GM19238 (cell line): ENCODE measurements around the gene OSTN.
"Not testable (repeated sequence)": the region's sequence is repeated elsewhere in the genome, so short reads cannot be mapped to it uniquely, and the experiment has no call there.

Experiments used
- DNase-seq: peaks from one replicate; pipeline ENCODE4 v3.0.0; 2011; ENCODE audit warnings: low spot score; ENCODE audit not compliant: insufficient read length

The OSTN gene

DNA sequence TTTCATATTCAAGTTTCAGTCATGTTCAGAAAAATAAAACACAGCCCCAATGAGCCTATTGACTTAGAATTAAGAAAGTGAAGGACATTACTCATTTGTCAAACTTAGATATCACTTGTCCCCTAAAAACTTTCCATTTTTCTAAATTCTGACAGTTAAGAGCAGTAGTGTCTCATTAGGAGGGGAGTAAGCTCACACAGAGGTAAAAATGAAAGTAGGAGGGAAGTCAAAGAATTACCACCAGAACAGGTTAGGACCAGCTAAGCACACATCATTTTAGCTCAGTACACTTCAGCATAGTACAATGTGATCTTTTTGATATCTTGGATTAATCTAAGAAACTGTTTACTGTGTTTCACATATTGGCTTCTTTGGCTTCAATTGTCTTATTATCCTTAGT is 64.3 kb downstream of the OSTN start:
- no peak for DNase-seq

DNA sequence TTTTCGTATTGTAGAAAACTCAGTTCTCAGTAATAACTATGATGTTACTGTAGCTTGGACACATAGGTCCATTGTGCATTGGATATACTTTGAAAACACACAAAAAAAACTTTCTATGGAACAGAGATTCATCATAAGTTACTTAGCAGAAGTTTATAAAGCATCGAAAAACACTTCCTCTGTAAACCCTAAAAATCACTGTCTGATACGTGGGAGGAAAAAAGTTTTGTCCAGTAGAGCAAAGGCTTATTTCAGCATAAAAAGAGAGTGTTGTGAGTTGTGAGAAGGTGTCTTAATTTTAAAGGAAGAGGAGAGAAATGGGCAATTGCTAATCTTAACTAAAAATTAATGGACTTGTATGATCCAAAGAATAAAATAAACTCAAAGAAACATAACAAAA is 64.8 kb downstream of the OSTN start:
- DNase-seq = no peak

DNA sequence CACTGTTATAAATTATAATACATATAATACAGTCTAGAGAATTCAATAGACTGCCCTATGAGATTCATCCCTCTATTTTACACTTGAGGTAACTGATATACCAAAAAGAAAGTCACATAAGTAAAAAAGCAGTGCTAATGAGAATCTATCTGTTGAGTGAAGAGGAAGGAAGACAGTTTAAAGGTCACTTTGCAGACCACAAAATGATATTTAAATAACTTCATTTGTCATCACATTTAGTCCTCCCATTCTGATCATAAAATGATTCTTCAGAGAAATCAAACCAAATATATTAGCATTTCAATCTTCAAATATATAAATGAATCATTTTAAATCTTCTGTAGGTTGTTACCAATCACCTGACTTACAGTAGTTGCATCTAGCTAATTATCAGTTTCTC is 69.7 kb downstream of the OSTN start:
- no peak for DNase-seq

DNA sequence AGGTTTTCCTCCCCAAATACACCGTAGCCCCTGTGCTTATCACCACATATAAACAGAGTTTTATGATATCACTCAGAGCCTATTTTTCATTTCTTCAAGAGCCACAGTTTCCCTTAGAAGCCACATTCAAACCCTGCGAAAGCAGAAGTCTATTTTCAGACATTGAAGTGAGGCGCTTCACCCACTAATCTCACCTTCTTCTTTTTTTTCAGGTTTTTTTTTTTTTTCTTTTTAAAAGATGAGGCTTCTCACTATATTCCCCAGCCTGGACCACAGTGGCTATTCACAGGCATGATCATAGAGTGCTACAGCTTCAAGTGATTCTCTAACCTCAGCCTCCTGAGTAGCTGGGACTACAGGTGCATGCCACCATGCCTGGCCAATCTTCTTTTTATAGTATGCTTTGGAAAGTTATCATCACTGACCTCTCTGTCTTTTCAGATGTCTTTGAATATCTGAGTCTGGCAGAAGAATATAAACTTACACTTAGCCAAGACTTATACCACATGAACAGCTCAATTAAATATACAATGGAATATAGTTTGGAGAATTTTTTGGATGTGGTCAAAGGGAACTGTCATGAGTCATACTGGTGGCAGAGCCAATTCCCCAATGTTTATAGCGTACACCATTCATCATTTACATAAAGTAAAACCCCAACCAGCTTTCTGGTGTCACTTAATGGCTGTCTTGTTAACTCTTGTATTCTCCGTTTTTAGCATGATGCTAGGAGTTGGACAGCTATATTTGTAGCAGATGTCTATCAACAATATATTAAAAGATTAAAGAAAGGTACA is 70.4 kb downstream of the OSTN start:
- no peak for DNase-seq

DNA sequence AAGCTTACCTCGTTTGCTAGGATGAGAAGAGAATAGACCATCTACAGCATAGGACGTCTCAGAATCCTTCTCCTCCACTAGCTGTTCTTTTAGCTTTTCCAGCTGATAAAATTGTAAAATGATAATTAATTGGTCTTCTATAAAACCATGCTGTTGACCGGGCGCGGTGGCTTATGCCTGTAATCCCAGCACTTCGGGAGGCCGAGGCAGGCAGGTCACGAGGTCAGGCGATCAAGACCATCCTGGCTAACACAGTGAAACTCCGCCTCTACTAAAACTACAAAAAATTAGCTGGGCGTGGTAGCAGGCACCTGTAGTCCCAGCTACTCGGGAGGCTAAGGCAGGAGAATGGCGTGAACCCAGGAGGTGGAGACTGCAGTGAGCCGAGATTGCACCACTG is 76.2 kb downstream of the OSTN start:
- DNase-seq = not testable (repeated sequence)

DNA sequence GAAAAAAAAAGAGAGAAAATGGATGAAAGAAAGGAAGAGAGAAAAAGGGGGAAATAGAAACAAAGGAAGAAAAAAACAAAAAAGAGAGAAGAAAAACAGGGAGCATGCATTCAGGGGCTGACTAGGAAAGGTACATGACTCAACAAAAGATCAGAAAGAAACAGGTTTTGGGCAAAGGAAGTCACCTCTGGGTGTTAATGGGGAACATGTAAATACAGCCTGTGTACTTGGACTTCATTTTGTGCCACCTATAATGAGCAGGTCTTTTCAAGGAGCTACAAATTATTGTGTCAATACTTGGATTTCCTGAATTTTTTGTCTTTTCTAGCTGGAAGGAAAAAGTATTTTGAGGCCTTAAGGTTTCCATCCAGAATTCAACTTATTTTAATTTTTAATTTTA is 76.7 kb downstream of the OSTN start:
- no peak for DNase-seq

DNA sequence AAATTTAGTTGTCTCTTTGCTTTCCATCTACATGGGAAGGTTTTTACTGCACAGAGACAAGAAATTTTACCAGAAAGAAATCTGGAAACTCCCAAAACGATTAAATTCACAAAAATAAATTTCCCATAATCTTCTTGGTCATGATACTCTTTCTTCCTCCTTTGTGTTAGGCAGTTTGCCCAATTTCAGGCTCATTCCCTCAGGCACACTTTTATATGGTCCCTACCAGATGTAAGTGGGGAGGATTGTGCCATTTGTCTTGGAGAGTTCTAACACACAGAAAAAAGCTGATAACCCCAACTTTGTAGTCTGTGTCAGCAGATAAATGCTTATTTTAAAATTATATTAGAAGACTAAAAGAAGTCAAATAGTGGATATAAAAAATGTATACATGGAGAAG is 81.1 kb downstream of the OSTN start:
- no peak for DNase-seq

DNA sequence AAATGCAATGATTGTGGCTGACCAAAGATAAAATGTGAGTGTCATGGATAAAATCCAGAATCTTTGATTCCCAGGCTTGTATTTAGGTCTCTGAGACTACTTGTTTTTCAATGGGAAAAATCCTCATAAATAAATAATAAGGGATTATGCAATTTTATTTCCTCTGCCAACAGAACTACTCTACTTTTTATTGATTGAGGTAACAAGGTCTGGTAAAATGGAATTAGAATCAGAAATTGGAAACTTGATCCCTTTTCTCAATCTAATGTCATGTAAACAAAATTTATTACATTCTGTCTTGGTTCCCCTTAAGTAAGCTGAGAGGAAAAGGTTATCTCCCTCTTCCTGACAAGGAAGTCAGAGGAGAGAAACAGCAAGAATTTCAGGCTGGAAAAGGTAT is 81.8 kb downstream of the OSTN start:
- no peak for DNase-seq

DNA sequence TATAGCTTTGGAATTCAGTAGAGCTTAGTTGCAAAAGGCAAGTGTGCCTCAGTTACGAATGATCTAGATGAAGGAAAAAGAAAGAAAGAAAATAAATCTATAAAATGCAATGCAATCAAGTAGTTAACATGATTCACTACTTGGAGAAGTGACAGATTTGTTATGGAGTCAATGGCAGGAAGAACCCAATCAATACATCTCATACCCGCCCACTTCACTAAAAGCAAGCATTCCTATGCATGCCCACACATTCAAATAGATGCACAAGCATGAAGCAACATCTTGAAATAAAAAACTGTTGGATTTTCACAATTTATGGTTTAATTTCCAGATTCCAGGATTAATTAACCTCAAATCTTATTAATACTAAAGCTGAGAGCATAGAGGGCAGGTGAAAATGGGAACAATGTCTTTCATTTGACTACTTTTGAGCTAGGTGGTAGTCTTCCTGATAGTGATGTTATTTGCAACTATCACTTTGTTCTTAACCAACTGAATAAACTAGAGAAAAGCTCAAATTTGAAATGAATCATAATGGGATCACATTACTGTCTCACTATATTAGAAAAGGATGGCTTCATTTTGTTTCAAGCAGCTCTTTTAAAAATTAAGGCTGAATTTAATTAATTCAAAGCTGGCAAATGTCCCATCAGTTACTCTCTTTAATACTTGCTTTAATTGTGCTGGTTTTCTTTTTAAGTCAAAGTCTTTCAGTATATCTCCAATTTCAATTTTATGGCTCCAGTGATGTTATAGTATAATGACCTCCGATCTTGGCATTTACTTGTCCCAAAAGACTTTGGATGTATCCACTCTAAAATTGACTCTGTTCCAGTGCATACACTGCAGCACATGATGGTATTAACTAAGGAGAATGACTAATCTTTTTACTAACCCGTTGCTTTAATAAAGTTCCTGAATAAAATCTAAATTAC is 83.5 kb downstream of the OSTN start:
- DNase-seq = no peak

DNA sequence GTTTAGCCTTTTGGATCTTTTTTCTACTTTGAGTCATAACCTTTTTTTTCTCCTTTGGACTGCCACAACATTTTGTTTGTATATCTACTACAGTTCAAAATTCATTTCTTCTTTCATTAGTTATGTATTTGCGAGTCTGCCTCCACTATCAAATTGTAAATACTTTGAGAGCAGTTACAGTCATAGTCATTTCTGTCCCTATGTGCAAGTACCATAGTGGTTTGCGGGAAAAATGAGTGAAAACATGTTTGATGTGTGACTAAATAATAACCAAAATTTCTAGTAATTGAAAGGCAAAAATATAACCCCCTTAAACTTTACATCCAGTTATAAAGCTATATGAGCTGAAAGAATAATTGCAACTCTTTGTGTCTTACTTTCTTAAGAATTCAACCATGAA is 84.4 kb downstream of the OSTN start:
- DNase-seq = no peak

DNA sequence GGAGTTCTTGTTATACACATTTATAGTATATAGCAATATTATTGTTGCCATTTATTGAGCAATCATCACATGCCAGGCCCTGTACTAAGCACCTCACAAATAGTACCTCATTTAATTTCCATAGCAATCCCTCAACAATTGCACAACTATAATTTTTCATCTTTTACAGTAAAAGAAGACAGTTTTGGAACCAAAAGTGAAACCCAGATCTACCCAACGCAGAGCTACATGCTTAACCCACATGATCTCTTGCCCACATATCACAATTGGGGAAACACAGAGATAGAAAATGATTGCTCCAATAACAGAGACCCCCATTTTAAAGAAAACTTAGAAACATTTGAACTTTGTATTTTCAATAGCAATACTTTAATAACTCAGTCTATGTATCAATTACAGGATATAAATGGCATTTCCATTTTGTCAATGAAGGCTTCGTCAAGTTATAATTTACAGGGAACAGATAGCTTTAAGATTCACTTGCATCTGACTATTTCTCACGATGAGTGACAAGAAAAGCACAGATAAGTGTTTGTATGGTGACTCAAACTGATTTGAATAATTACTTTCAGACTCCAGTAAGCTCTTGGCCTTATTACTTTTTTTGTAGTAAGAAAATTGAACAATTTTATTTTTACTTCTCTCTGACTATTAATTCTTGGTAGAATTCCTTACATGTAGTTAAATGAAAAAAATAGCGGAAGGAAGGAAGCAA is 91.4 kb downstream of the OSTN start:
- no peak for DNase-seq

DNA sequence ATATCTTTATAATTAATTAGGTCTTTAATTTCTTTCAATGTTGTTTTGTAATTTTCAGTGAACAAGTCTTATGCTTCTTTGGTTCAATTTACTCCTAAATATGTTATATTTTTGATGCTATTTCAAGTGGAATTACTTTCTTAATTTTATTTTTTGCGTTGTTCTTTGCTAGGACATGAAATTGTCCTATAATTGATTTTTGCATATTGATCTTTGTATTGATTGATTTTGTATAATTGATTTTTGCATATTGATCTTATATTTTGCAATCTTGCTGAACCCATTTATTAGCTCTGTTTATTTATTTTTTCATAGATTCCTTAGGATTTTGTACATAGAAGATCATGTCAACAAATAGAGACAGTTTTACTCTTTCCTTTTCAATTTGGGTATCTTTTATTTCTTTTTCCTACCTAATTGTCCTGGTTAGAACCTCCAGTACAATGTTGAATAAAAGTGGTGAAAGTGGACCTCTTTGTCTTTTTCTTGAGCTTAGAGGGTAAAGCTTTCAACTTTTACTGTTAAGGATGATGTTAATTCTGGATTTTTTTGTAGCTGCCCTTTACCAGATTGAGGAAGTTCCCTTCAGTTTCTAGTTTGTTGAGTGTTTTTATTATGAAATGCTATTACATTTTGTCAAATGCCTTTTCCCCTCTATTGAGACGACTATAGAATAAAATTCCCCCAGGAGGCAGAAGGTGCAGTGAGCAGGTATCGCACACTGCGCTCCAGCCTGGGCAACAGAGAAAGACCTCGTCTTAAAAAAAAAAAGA is 93.4 kb downstream of the OSTN start:
- no peak for DNase-seq

DNA sequence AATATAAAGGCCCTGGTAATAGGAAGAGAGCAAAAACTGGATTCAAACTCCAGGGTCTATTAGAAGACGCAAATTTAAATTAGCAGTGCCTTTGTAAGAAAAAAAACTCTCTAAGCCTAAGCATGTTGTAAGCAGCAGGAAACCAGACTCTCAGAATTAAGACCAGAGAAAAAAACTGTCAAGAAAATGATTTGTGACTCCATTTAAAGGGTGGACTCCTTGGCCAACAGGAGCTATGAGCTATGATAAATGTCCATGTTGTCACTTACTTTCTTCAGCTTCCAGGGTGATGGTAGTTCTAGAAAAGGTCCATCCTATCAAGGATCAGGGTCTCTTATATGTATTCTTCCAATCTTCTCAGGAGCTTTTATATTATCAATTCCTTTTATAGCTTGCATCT is 95.2 kb downstream of the OSTN start:
- no peak for DNase-seq

DNA sequence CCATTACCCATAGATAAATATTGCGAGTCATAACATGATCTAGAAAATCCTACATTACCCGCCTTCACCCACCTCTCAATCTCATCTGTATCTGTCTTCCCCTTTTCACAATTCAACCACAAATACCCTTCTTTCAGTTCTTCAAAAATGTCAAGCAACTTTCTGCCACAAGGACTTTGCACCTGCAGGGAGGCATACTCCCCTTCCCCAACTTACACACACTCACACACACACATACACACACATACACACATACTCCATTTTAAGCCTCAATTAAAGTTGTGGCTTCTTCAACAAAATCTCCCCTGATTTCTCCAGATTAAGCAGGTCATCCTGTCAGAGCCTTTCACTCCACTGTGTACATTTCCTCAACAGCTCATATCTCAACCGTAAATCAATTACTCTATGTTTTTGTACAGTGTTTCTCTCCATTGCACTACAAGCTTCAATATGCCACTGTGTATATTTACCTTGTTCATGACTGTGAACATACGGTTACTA is 97.0 kb downstream of the OSTN start:
- peak; percentile 15 for DNase-seq

DNA sequence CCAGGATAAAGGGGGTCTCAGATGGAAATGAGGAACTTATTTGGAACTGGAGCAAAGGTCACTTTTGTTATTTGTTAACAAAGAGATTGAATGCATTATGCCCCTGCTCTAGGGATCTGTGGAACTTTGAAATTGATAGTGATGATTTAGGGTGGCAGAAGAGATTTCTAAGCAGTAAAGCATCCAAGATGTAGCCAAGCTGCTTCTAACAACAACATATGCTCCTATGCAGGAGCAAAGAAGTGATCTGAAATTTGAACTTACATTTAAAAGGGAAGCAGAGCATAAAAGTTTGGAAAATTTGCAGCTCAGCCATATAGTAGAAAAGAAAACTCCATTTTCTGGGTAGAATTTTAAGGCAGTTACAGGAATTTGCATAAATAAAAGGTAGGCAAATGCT is 99.8 kb downstream of the OSTN start:
- DNase-seq = no peak

DNA sequence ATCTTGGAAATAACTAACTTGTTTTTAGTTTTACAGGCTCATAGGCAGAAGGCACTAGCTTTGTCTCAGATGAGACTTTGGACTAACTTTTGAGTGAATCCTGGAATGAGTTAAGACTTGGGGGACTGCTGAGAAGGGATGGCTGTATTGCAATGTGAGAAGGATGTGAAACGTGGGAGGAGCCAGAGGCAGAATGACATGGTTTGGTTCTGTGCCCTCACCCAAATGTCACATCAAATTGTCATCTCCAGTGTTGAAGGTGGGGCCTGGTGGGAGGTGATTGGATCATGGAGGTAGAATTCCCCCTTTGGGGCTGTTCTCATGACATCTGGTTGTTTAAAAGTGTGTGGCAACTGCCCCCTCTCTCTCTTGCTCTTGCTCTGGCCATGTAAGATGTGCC is 101.4 kb downstream of the OSTN start:
- DNase-seq = no peak

DNA sequence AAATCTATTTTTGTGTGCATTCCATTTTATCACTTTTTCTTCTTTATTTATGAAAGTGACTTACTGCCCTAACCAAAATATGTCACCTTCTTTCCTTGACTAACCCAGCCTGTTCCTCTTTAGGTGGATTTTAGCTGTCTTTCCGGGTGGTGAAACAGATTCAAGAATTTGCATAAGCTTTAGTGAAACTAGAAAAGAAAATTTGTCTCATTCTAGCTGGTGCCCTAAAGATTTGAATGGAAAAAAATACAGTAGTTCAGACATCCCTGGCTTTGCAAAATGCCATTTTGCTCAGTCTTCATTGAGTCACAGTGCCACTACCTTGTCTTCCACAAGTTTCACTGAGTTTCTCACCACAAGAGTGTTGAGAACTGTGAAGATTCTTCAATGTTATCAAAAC is 102.0 kb downstream of the OSTN start:
- peak; percentile 24 for DNase-seq

DNA sequence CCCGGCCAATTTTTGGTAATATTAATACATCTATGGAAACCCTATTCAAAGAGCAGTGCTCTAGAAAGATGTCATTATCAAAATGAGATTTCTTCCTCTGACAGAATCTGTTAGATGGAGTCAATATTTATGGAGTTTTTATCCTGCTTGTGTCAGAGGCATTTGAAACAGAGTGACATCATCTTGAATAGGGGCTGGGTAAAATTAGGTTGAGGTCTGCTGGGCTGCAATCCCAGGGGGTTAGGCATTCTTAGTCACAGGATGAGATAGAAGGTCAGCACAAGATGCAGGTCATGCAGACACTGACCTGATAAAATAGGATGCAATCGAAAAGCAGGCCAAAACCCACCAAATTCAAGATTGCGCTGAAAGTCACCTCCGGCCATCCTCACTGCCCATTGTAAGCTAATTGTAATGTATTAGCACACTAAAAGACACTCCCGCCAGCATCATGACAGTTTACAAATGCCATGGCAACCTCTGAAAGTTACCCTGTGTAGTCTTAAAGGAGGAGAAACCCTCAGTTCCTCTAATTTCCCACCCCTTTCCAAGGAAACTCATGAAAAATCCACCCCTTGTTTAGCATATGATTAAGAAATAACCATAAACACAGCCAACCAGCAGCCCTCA is 102.9 kb downstream of the OSTN start:
- DNase-seq = no peak

DNA sequence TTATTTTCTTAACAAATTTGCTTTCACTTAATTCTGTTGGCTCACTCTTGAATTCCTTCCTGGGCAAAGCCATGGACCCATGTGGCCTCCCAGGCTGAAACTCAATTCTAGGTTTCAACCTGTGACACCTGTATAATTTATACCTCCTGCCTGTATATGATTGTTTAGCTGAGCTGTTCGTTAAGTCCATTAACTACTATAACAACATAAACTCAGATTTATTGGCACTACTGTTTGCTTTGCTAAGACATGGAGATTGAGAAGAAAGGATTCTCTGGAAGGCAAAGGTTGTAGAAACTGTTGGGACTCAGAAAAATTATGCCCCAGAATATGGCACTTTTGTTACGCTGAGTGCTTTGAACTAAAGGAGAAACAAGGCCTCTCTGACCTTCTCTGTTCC is 103.4 kb downstream of the OSTN start:
- no peak for DNase-seq

DNA sequence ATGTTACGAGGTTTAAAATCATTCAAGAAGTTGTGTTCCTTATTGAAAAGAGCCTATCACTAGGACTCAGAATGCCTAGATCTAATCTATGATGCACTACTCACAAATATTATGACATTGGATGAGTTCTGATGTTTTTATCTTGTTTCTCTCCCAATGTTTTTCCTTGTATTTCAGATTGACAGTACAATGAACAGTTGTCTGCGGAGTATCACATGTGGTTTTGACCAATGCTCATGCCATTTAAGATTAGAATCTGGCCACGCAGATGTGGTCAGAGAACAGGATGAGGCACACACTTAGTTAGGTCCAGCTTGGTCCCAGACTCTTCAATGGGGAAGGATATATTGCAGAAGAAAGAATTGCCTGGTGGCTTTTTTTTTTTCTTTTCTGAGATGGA is 104.6 kb downstream of the OSTN start:
- no peak for DNase-seq

DNA sequence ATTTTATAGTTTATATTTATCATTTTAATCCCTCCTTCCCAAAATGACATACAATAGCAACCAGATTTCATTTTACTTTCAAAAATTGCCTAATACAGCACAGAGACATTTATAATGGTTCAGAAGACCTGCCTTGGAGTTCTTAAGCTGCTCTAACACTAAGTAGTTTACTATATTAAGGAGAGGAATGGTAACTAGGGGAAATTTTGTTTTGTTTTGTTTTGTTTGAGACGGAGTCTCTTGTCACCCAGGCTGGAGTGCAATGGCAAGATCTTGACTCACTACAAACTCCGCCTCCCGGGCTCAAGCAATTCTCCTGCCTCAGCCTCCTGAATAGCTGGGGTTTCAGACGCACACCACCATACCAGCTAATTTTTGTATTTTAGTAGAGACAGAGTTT is 107.4 kb downstream of the OSTN start:
- DNase-seq = no peak
